Measurements from ENCODE around the gene IPP.
"Not testable (repeated sequence)": the region's sequence is repeated elsewhere in the genome, so short reads cannot be mapped to it uniquely, and the experiment has no call there.

IPP gene

GRCh38 chr1:45753248-45754037 lies 3.0 kb upstream of the IPP start:
- Mint-ChIP-seq H3K27ac (no peak overlapping the region), H3K27me3 (no peaks in the 10 kb centered on the region), H3K4me1 (peaks cover 15% of the 10 kb centered on the region), H3K4me3 (no peak overlapping the region), H3K9me3 (peaks cover 13 to 19% of the 10 kb centered on the region in 2 donors)
- DNase-seq = no peak
- no peak for ATAC-seq

- Mint-ChIP-seq H3K4me1 (peaks cover 16% of the 10 kb centered on the region), H3K4me3 (no peak overlapping the region), H3K27me3 (no peaks in the 10 kb centered on the region), H3K27ac (no peak overlapping the region), H3K9me3 (peaks cover 13 to 19% of the 10 kb centered on the region in 2 donors)
- no peak for ATAC-seq
- no peak for DNase-seq
Observed at GRCh38 chr1:45752441-45753052, 2.1 kb upstream of the IPP start.

GRCh38 chr1:45752014-45752413 lies 1.6 kb upstream of the IPP start:
- H3K9me3 Mint-ChIP-seq = peaks cover 13 to 19% of the 10 kb centered on the region in 2 donors
- H3K27ac Mint-ChIP-seq = peak overlapping the region in 1 of 2 donors; percentile 58
- DNase-seq (no peak), ATAC-seq (no peak)
- peak overlapping the region in 1 of 2 donors; percentile 93 for H3K4me3 Mint-ChIP-seq
- no peaks in the 10 kb centered on the region for H3K27me3 Mint-ChIP-seq
- H3K4me1 Mint-ChIP-seq = peaks cover 17% of the 10 kb centered on the region

GRCh38 chr1:45751039-45751838 lies 786 bp upstream of the IPP start:
- peaks cover 13 to 19% of the 10 kb centered on the region in 2 donors for H3K9me3 Mint-ChIP-seq
- peak in 1 of 2 donors; percentile 13 for DNase-seq
- H3K4me3 Mint-ChIP-seq = peak overlapping the region; percentile 93 to 96
- H3K27me3 Mint-ChIP-seq, ATAC-seq: not testable (repeated sequence)
- H3K4me1 Mint-ChIP-seq = peaks cover 21% of the 10 kb centered on the region
- H3K27ac Mint-ChIP-seq = peak overlapping the region; percentile 97 to 98

GRCh38 chr1:45746922-45747321 lies 3.5 kb downstream of the IPP start:
- Mint-ChIP-seq H3K27ac (no peak overlapping the region), H3K4me1 (peaks cover 21% of the 10 kb centered on the region), H3K27me3 (no peaks in the 10 kb centered on the region), H3K4me3 (peak overlapping the region in 1 of 2 donors; percentile 25), H3K9me3 (no peaks in the 10 kb centered on the region)
- DNase-seq (no peak), ATAC-seq (no peak)

GRCh38 chr1:45739641-45740156 lies 10.8 kb downstream of the IPP start:
- ATAC-seq, DNase-seq: not testable (repeated sequence)
- peaks cover 13% of the 10 kb centered on the region for H3K4me1 Mint-ChIP-seq

GRCh38 chr1:45739137-45739536 lies 11.3 kb downstream of the IPP start:
- DNase-seq = no peak
- ATAC-seq = no peak
- peaks cover 13% of the 10 kb centered on the region for H3K4me1 Mint-ChIP-seq
- H3K27me3 Mint-ChIP-seq = no peaks in the 10 kb centered on the region
- no peak overlapping the region for H3K4me3 Mint-ChIP-seq
- H3K9me3 Mint-ChIP-seq = no peaks in the 10 kb centered on the region
- no peak overlapping the region for H3K27ac Mint-ChIP-seq

More at GRCh38 chr1:45739641-45740156, 10.8 kb downstream of the IPP start:
- H3K9me3 Mint-ChIP-seq, H3K27ac Mint-ChIP-seq, H3K4me3 Mint-ChIP-seq, H3K27me3 Mint-ChIP-seq: not testable (repeated sequence)

GRCh38 chr1:45730780-45731319 lies 19.6 kb downstream of the IPP start:
- ATAC-seq = no peak
- Mint-ChIP-seq H3K4me3 (no peak overlapping the region), H3K9me3 (no peaks in the 10 kb centered on the region), H3K27ac (no peak overlapping the region), H3K27me3 (no peaks in the 10 kb centered on the region), H3K4me1 (peaks cover 6% of the 10 kb centered on the region)
- DNase-seq = no peak

- no peak overlapping the region for H3K27ac Mint-ChIP-seq
- H3K9me3 Mint-ChIP-seq = no peaks in the 10 kb centered on the region
- no peaks in the 10 kb centered on the region for H3K27me3 Mint-ChIP-seq
- ATAC-seq = no peak
- no peak for DNase-seq
- H3K4me1 Mint-ChIP-seq = peaks cover 6% of the 10 kb centered on the region
- H3K4me3 Mint-ChIP-seq = no peak overlapping the region
Observed at GRCh38 chr1:45730075-45730779, 20.2 kb downstream of the IPP start.

- H3K4me1 Mint-ChIP-seq, H3K9me3 Mint-ChIP-seq, H3K27me3 Mint-ChIP-seq, DNase-seq, H3K4me3 Mint-ChIP-seq, ATAC-seq, H3K27ac Mint-ChIP-seq: not testable (repeated sequence)
Observed at GRCh38 chr1:45726007-45726406, 24.4 kb downstream of the IPP start.

GRCh38 chr1:45723248-45723930 lies 27.1 kb downstream of the IPP start:
- Mint-ChIP-seq H3K9me3 (no peaks in the 10 kb centered on the region), H3K4me1 (no peaks in the 10 kb centered on the region), H3K27ac (no peak overlapping the region), H3K4me3 (no peak overlapping the region), H3K27me3 (no peaks in the 10 kb centered on the region)
- ATAC-seq (no peak), DNase-seq (no peak)

- Mint-ChIP-seq H3K27me3 (no peaks in the 10 kb centered on the region), H3K4me1 (no peaks in the 10 kb centered on the region), H3K4me3 (no peak overlapping the region), H3K27ac (no peak overlapping the region), H3K9me3 (no peaks in the 10 kb centered on the region)
- ATAC-seq = no peak
- no peak for DNase-seq
Observed at GRCh38 chr1:45722809-45723208, 27.6 kb downstream of the IPP start.

GRCh38 chr1:45721207-45721606 lies 29.2 kb downstream of the IPP start:
- no peak overlapping the region for H3K27ac Mint-ChIP-seq
- H3K4me3 Mint-ChIP-seq = no peak overlapping the region
- H3K4me1 Mint-ChIP-seq = no peaks in the 10 kb centered on the region
- no peak for DNase-seq
- ATAC-seq = no peak
- no peaks in the 10 kb centered on the region for H3K27me3 Mint-ChIP-seq
- no peaks in the 10 kb centered on the region for H3K9me3 Mint-ChIP-seq

- H3K4me1 Mint-ChIP-seq = no peaks in the 10 kb centered on the region
- ATAC-seq (no peak), DNase-seq (no peak)
- no peak overlapping the region for H3K27ac Mint-ChIP-seq
- H3K9me3 Mint-ChIP-seq = no peaks in the 10 kb centered on the region
- no peak overlapping the region for H3K4me3 Mint-ChIP-seq
- no peaks in the 10 kb centered on the region for H3K27me3 Mint-ChIP-seq
Observed at GRCh38 chr1:45718289-45718688, 32.2 kb downstream of the IPP start.

Data from stimulated activated naive CD8-positive, alpha-beta T cell treated with anti-CD3 and anti-CD28 coated beads, Interleukin-15, amount 100 ng/mL, for 72 hours (primary cell).